SK-N-SH treated with all-trans-retinoic acid at 6 μM for 48 hours (cell line): Measurements from ENCODE around the gene OR10C1.

ENCODE experiments used
- ATAC-seq: fragments of 200-7000 bp; cut with Tn5 transposase; 3 replicates; pipeline ENCODE4 v1.9.1; 2020; ENCODE audit warnings: mild to moderate bottlenecking, moderate library complexity
- ARNTL ChIP-seq: fragments of 450-650 bp; formaldehyde crosslinking; IDR thresholded peaks from 2 replicates; pipeline ENCODE4 v1.5.0; 2020; ENCODE audit warnings: low read depth, mild to moderate bottlenecking, moderate library complexity, borderline replicate concordance
- BACH2 ChIP-seq: fragments of 250-450 bp; sonication (Bioruptor Pico); IDR thresholded peaks from 2 replicates; pipeline ENCODE4 v1.9.0; 2021; ENCODE audit warnings: mild to moderate bottlenecking, borderline replicate concordance
- CSDC2 ChIP-seq: fragments of 250-450 bp; sonication (Bioruptor Pico); IDR thresholded peaks from 2 replicates; pipeline ENCODE4 v1.5.0; 2020; ENCODE audit warnings: mild to moderate bottlenecking, moderate library complexity
- CSRNP3 ChIP-seq: fragments of 250-450 bp; sonication (Bioruptor Pico); IDR thresholded peaks from 2 replicates; pipeline ENCODE4 v1.5.1; 2021; ENCODE audit warnings: mild to moderate bottlenecking, moderate library complexity
- ESRRG ChIP-seq: fragments of 250-450 bp; sonication (Bioruptor Pico); IDR thresholded peaks from 2 replicates; pipeline ENCODE4 v1.6.1; 2021; ENCODE audit warnings: mild to moderate bottlenecking
- GLIS3 ChIP-seq: fragments of 250-450 bp; sonication (Bioruptor Pico); IDR thresholded peaks from 2 replicates; pipeline ENCODE4 v1.5.0; 2020; ENCODE audit warnings: mild to moderate bottlenecking, moderate library complexity
- ISL1 ChIP-seq: fragments of 250-450 bp; sonication (Bioruptor Pico); IDR thresholded peaks from 2 replicates; pipeline ENCODE4 v2.1.2; 2022; ENCODE audit warnings: mild to moderate bottlenecking, moderate library complexity
- OSR1 ChIP-seq: fragments of 250-450 bp; sonication (Bioruptor Pico); IDR thresholded peaks from 2 replicates; pipeline ENCODE4 v1.8.0; 2022; ENCODE audit warnings: moderate library complexity, mild to moderate bottlenecking, inconsistent platforms
- PATZ1 ChIP-seq: fragments of 250-450 bp; sonication (Bioruptor Pico); IDR thresholded peaks from 2 replicates; pipeline ENCODE4 v1.8.0; 2020; ENCODE audit warnings: mild to moderate bottlenecking, moderate library complexity, borderline replicate concordance
- POU6F1 ChIP-seq: fragments of 250-450 bp; sonication (Bioruptor Pico); IDR thresholded peaks from 2 replicates; pipeline ENCODE4 v1.8.0; 2021; ENCODE audit warnings: low read depth, mild to moderate bottlenecking, moderate library complexity, borderline replicate concordance
- PPARA ChIP-seq: fragments of 250-450 bp; sonication (Bioruptor Pico); IDR thresholded peaks from 2 replicates; pipeline ENCODE4 v1.5.0; 2020; ENCODE audit warnings: mild to moderate bottlenecking, borderline replicate concordance
- RARB ChIP-seq: fragments of 250-450 bp; sonication (Bioruptor Pico); IDR thresholded peaks from 2 replicates; pipeline ENCODE4 v1.8.0; 2021; ENCODE audit warnings: mild to moderate bottlenecking, moderate library complexity
- SNAI2 ChIP-seq: fragments of 250-450 bp; sonication (Bioruptor Pico); IDR thresholded peaks from 2 replicates; pipeline ENCODE4 v1.5.0; 2020; ENCODE audit warnings: mild to moderate bottlenecking, moderate library complexity
- TCF4 ChIP-seq: fragments of 250-450 bp; sonication (Bioruptor Pico); IDR thresholded peaks from 2 replicates; pipeline ENCODE4 v1.8.0; 2021; ENCODE audit warnings: mild to moderate bottlenecking, moderate library complexity, borderline replicate concordance
- TOX ChIP-seq: fragments of 250-450 bp; sonication (Bioruptor Pico); IDR thresholded peaks from 2 replicates; pipeline ENCODE4 v1.8.0; 2021; ENCODE audit warnings: mild to moderate bottlenecking, moderate library complexity, borderline replicate concordance
- ZC3H10 ChIP-seq: fragments of 250-450 bp; sonication (Bioruptor Pico); IDR thresholded peaks from 2 replicates; pipeline ENCODE4 v1.5.1; 2021; ENCODE audit warnings: mild to moderate bottlenecking, moderate library complexity
- ZFP3 ChIP-seq: fragments of 250-450 bp; sonication (Bioruptor Pico); IDR thresholded peaks from 2 replicates; pipeline ENCODE4 v1.5.0; 2020; ENCODE audit warnings: mild to moderate bottlenecking, moderate library complexity
- ZFP30 ChIP-seq: fragments of 450-650 bp; formaldehyde crosslinking; IDR thresholded peaks from 2 replicates; pipeline ENCODE4 v1.5.0; 2022; ENCODE audit warnings: mild to moderate bottlenecking, moderate library complexity
- ZNF565 ChIP-seq: fragments of 450-650 bp; formaldehyde crosslinking; conservative IDR thresholded peaks from 2 replicates; pipeline ENCODE4 v1.5.0; 2020; ENCODE audit warnings: low read depth, mild to moderate bottlenecking, moderate library complexity
- ZNF70 ChIP-seq: fragments of 450-650 bp; formaldehyde crosslinking; IDR thresholded peaks from 2 replicates; pipeline ENCODE4 v1.5.0; 2020; ENCODE audit warnings: mild to moderate bottlenecking, moderate library complexity
- ZNF8 ChIP-seq: fragments of 450-650 bp; formaldehyde crosslinking; IDR thresholded peaks from 2 replicates; pipeline ENCODE4 v1.5.0; 2020; ENCODE audit warnings: mild to moderate bottlenecking, moderate library complexity
- TF ChIP-seq, protein P1 (sequence below): fragments of 250-450 bp; sonication (Bioruptor Pico); IDR thresholded peaks from 2 replicates; pipeline ENCODE4 v1.5.1; 2020; ENCODE audit warnings: low read depth, mild to moderate bottlenecking, moderate library complexity

OR10C1 gene

GRCh38 chr6:29451471-29452193 is 12.5 kb downstream of the OR10C1 start:
- TF ChIP-seq CSRNP3 (CRISPR knock-in tag), result no peak
- no peak for TF ChIP-seq ZFP30 (CRISPR knock-in tag)
- no peak for TF ChIP-seq CSDC2 (CRISPR knock-in tag)
- no peak for TF ChIP-seq OSR1 (CRISPR knock-in tag)
- no peak for TF ChIP-seq TOX (CRISPR knock-in tag)
- TF ChIP-seq POU6F1 (CRISPR knock-in tag), result no peak
- no peak for TF ChIP-seq ZNF565 (CRISPR knock-in tag)
- TF ChIP-seq ZFP3 (CRISPR knock-in tag), result no peak
- TF ChIP-seq ESRRG, result no peak
- TF ChIP-seq ZC3H10 (CRISPR knock-in tag), result no peak
- no peak for TF ChIP-seq TCF4 (CRISPR knock-in tag)
- TF ChIP-seq PPARA (CRISPR knock-in tag), result no peak
- TF ChIP-seq ARNTL (CRISPR knock-in tag), result no peak
- TF ChIP-seq ZNF8 (CRISPR knock-in tag), result no peak
- no peak for TF ChIP-seq ZNF70 (CRISPR knock-in tag)
- no peak for TF ChIP-seq ISL1 (CRISPR knock-in tag)
- no peak for TF ChIP-seq SNAI2
- no peak for TF ChIP-seq RARB (CRISPR knock-in tag)

GRCh38 chr6:29456971-29457370 is 17.9 kb downstream of the OR10C1 start, which contains the start of the genes OR11A1 and OR2H1:
Gene OR11A1 (minus strand): TSS chr6:29457071. CDS start chr6:29427641, 29,430 bp downstream.
Gene OR2H1 (plus strand): TSS chr6:29457155. CDS start chr6:29461770, 4,615 bp downstream.
- no peak for ATAC-seq
- no peak for TF ChIP-seq CSDC2 (CRISPR knock-in tag)

More at GRCh38 chr6:29451471-29452193, 12.5 kb downstream of the OR10C1 start:
- no peak for ATAC-seq

- no peak for ATAC-seq
- no peak for TF ChIP-seq ISL1 (CRISPR knock-in tag)
- no peak for TF ChIP-seq GLIS3 (CRISPR knock-in tag)
- TF ChIP-seq RARB (CRISPR knock-in tag), result no peak
- TF ChIP-seq ZC3H10 (CRISPR knock-in tag), result no peak
- TF ChIP-seq PATZ1 (CRISPR knock-in tag), result no peak
- TF ChIP-seq TCF4 (CRISPR knock-in tag), result no peak
- no peak for TF ChIP-seq CSDC2 (CRISPR knock-in tag)
- no peak for TF ChIP-seq BACH2 (CRISPR knock-in tag)
- no peak for TF ChIP-seq ZNF8 (CRISPR knock-in tag)
- no peak for TF ChIP-seq POU6F1 (CRISPR knock-in tag)
- TF ChIP-seq, protein P1, sequence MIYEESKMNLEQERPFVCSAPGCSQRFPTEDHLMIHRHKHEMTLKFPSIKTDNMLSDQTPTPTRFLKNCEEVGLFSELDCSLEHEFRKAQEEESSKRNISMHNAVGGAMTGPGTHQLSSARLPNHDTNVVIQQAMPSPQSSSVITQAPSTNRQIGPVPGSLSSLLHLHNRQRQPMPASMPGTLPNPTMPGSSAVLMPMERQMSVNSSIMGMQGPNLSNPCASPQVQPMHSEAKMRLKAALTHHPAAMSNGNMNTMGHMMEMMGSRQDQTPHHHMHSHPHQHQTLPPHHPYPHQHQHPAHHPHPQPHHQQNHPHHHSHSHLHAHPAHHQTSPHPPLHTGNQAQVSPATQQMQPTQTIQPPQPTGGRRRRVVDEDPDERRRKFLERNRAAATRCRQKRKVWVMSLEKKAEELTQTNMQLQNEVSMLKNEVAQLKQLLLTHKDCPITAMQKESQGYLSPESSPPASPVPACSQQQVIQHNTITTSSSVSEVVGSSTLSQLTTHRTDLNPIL, result no peak
- no peak for TF ChIP-seq ZFP3 (CRISPR knock-in tag)
- no peak for TF ChIP-seq PPARA (CRISPR knock-in tag)
- no peak for TF ChIP-seq SNAI2
- TF ChIP-seq OSR1 (CRISPR knock-in tag), result no peak
- no peak for TF ChIP-seq TOX (CRISPR knock-in tag)
- no peak for TF ChIP-seq CSRNP3 (CRISPR knock-in tag)
- no peak for TF ChIP-seq ZNF565 (CRISPR knock-in tag)
- no peak for TF ChIP-seq ARNTL (CRISPR knock-in tag)
Measured at GRCh38 chr6:29461021-29461814, 22.1 kb downstream of the OR10C1 start.
